NCI-H1105 treated with DMSO at 0.1 percent for 48 hours (cell line): ENCODE data around the gene LAMA4.
"Not testable (repeated sequence)": the region's sequence is repeated elsewhere in the genome, so short reads cannot be mapped to it uniquely, and the experiment has no call there.

ENCODE experiments used
- DNase-seq: peaks from one replicate; lab custom pipeline; 2025; lab: John Stamatoyannopoulos, UW

LAMA4 gene

GRCh38 chr6:112209131-112209530, 45.2 kb downstream of the LAMA4 start:
- DNase-seq: no peak

GRCh38 chr6:112207776-112208175, 46.6 kb downstream of the LAMA4 start:
- no peak for DNase-seq

DNA sequence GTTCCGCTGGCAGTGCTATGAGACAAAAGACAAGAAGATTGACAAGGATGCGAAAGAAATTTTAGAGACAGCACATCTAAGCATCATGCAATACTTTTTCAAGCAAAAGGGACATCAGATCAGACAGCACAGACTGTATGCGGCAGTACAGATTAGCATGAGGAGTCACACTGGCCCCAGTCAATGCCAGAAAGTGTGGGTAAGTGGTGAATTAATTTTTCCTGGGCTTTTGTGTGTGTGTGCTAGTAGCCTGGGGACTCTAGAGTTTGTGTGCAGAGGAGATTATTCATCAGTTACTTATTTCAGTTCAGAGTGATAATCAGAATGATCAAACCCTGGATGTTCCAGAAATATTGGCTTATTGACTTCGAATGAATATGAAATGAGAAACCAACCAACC, 47.2 kb downstream of the LAMA4 start:
- DNase-seq: no peak

GRCh38 chr6:112206110-112206458, 48.3 kb downstream of the LAMA4 start:
- DNase-seq: no peak

GRCh38 chr6:112205427-112206109, 48.8 kb downstream of the LAMA4 start:
- DNase-seq: no peak

GRCh38 chr6:112204350-112204706, 50.0 kb downstream of the LAMA4 start:
- no peak for DNase-seq

GRCh38 chr6:112203577-112204349, 50.6 kb downstream of the LAMA4 start:
- DNase-seq: no peak

GRCh38 chr6:112202639-112203341, 51.6 kb downstream of the LAMA4 start:
- DNase-seq: no peak

DNA sequence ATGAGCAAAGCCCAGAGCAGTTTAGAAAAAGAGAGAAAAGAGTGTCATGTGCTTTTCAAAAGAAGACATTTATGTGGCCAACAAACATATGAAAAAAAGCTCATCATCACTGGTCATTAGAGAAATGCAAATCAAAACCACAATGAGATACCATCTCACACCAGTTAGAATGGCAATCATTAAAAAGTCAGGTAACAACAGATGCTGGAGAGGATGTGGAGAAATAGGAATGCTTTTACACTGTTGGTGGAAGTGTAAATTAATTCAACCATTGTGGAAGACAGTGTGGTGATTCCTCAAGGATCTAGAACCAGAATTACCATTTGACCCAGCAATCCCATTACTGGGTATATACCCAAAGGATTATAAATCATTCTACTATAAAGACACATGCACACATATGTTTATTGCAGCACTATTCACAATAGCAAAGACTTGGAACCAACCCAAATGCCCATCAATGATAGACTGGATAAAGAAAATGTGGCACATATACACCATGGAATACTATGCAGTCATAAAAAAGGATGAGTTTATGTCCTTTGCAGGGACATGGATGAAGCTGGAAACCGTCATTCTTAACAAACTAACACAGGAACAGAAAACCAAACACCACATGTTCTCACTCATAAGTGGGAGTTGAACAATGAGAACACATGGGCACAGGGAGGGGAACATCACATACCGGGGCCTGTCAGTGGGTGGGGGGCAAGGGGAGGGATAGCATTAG, 54.0 kb downstream of the LAMA4 start:
- not testable (repeated sequence) for DNase-seq

DNA sequence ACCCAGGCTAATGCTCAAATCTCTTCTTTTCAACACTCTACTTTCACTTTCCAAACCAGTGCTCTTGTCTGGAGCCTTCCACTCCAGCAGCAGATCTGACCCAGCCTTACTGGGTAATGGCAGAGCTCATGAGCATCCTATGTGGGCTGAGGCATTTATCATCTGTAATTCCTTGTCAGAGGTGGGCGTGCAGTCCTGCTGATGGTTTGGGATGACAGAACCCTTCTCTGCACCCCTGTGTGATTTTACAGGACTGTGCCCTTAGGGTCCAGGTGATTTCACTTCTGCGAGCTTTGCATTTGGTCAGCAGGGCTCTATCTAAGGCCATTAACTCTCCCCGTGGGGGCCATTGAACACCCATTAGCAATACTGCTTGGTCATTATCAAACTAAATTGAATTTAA, 55.4 kb downstream of the LAMA4 start:
- DNase-seq: no peak

- DNase-seq: no peak
These were observed 55.8 kb downstream of the LAMA4 start for GRCh38 chr6:112198582-112198981.

GRCh38 chr6:112197636-112198035, 56.7 kb downstream of the LAMA4 start:
- no peak for DNase-seq

DNA sequence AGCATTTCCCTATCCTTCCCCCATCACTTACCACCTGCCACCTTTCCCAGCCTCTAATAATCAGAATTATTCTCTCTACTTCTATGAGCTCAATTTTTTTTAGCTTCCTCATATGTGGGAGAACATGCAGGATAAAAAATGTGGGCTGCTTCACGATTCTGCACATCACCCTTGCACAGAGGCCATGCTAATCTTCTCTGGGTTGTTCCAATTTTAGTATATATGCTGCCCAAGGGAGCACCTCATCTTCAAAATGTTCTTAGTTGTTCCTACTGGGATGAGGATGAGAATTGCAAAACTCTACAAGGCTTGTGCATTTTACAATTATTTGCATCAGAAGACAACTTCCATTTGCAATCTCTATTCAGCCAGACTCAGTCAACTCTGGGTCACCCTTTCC, 58.1 kb downstream of the LAMA4 start:
- no peak for DNase-seq

- DNase-seq: no peak
These were observed 59.2 kb downstream of the LAMA4 start for GRCh38 chr6:112195166-112195565.

DNA sequence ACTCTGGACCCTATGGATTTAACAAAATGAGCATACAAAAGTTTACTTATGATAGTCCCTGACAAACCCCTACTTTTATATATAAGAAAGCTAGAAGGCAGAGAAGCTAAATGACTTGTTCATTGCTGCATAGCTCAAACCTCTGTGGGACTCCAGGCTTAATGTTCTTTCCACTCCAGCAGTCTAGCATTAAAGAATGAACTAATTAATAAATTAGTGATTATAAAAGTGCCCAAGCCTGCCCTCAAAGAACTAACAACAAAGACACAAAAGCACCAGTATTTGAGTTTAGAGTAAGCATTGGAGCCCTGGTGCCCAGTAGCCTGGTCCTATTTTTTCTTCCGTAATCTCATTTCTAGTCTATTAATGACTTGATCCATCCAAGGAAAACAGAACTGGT, 59.9 kb downstream of the LAMA4 start:
- DNase-seq: no peak

DNA sequence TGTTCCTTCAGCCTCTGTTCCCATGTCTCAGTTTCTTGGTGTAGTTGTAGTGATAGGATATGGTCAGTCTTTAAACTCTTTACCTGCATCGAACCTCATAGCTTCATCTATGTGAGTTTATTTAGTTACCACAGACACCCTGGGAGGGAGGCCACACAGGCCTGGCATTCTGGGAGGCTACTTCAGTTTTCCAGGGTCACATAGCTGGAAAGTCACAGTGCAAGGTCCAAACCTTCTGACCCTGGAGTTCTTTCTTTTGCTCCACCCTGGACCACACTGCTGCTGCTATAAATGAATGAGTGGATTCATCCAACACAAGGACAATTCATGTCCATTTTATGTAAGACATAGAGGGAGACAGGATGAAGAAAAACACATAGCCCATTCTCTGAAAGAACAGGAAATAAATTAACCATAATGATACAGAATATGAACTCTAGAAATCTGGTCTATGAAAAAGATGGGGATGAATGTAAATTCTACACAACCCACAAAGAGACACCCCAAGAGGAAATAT, 60.8 kb downstream of the LAMA4 start:
- DNase-seq: no peak

DNA sequence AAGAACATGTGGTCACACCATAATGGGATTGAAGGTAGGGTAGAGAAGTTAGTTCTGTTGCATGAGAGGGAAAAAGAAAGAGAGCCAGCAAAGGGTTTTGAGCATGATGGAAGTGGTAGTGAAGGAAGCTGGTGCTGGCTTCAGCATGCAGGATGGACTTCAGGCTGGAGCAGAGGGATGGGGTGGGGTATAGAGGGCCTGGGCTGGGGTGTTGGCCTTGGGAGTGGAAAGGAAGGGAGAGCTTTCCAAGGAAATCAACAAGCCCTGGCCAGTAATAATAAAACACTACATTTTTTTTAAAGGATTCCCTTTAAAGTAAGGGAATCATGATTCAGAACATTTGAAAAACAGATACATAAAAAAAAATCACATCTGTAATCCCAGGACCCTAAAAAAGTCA, 61.2 kb downstream of the LAMA4 start:
- DNase-seq: no peak

DNA sequence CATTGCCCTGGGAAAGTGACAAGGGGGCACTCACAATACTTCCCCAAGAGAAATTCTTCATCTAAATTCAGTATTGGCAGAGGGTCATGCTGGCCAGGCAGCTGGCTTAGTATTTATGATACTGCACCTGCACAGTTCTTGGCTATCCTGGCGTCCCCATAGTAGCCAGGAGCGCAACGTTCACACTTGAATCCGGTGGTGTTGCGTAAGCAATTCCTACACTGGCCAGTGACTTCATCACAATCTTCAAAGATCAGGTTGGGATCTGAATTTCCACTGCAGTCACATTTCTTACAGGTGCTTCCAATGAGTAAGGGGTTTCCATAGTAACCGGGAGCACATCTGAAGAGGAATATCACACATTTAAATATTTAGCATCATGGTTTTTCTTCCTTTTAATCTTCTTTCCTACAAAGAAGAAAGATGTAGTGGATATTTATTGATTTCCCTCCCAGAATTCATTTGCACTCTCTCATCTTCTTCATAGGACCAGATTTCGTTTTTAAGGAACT, 62.8 kb downstream of the LAMA4 start:
- no peak for DNase-seq

DNA sequence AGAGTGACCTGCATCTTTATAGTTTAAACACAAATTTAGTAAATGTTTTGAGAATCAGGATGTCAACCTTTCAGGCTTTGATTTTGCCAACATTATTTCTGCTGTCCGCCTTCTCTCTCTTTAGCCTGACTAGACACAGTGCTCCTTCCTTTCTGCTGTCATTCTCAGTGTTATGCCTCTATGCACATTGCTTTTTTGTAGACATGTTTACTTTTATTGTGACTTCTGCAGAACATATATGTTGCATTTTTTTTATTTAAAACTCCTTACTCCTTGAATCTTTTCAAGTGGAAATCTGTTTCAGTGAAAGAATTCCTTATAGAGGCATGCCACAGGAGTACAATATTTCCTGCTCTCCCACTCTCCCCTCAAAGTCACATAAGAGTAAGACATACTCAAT, 64.2 kb downstream of the LAMA4 start:
- no peak for DNase-seq

DNA sequence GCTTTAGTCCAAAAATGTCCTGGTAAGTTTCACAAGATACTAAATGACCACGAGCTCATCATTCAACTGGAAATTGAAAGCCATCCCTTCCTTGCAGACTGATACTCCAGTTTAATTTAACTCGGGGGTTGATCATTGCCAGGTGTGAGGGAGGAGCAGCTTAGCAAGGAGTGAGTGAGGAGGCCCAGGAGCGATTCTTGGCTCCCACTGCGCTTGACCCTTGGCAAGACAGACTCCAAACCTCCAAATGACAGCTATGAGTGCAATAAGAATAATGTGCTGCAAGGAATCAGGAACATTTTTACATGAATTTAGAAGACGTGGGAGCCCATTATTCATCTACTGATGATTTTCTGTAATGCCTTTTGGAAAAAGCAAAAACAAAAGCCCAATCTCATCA, 64.9 kb downstream of the LAMA4 start:
- no peak for DNase-seq

- no peak for DNase-seq
These were observed 65.5 kb downstream of the LAMA4 start for GRCh38 chr6:112188906-112189305.

GRCh38 chr6:112187736-112188135, 66.6 kb downstream of the LAMA4 start:
- DNase-seq: no peak
